IMR-90 (cell line): Measurements from ENCODE around the gene HSF2.

ENCODE experiments used
- CEBPB ChIP-seq: IDR thresholded peaks from 2 replicates; pipeline ENCODE4 v1.6.1; 2012; ENCODE audit warnings: low read depth, low read length, improper control_type of control experiment
- CHD1 ChIP-seq: IDR thresholded peaks from 2 replicates; pipeline ENCODE4 v1.6.1; 2012; ENCODE audit warnings: low read depth, low read length, improper control_type of control experiment
- CTCF ChIP-seq: conservative IDR thresholded peaks from 2 replicates; pipeline ENCODE4 v1.5.1; 2012; ENCODE audit warnings: mild to moderate bottlenecking, low read depth, low read length, improper control_type of control experiment
- ELK1 ChIP-seq: fragments of 150-350 bp; IDR thresholded peaks from 2 replicates; pipeline ENCODE4 v1.6.1; 2016; ENCODE audit warnings: low read depth, mild to moderate bottlenecking, low read length, moderate library complexity, borderline replicate concordance
- FOS ChIP-seq: fragments of 150-350 bp; IDR thresholded peaks from 2 replicates; pipeline ENCODE4 v1.6.1; 2016; ENCODE audit warnings: low read depth, low read length
- MAFK ChIP-seq: IDR thresholded peaks from 2 replicates; pipeline ENCODE4 v1.6.1; 2012; ENCODE audit warnings: low read depth, low read length, improper control_type of control experiment
- MXI1 ChIP-seq: IDR thresholded peaks from 2 replicates; pipeline ENCODE4 v1.6.1; 2012; ENCODE audit warnings: low read depth, mild to moderate bottlenecking, low read length, moderate library complexity, borderline replicate concordance
- NFE2L2 ChIP-seq: fragments of 150-350 bp; IDR thresholded peaks from 2 replicates; pipeline ENCODE4 v1.6.1; 2016; ENCODE audit warnings: low read depth, mild to moderate bottlenecking, low read length
- POLR2A ChIP-seq: IDR thresholded peaks from 2 replicates; pipeline ENCODE4 v1.6.1; 2012; ENCODE audit warnings: mild to moderate bottlenecking, low read depth, low read length
- RAD21 ChIP-seq: IDR thresholded peaks from 2 replicates; pipeline ENCODE4 v1.6.1; 2012; ENCODE audit warnings: low read length, improper control_type of control experiment
- RCOR1 ChIP-seq: IDR thresholded peaks from 2 replicates; pipeline ENCODE4 v1.6.1; 2012; ENCODE audit warnings: mild to moderate bottlenecking, low read length, improper control_type of control experiment; ENCODE audit not compliant: insufficient replicate concordance
- RFX5 ChIP-seq: IDR thresholded peaks from 2 replicates; pipeline ENCODE4 v1.8.0; 2012; ENCODE audit warnings: low read depth, mild to moderate bottlenecking, low read length, moderate library complexity
- SMC3 ChIP-seq: fragments of 150-350 bp; IDR thresholded peaks from 2 replicates; pipeline ENCODE4 v1.6.1; 2016; ENCODE audit warnings: low read depth, mild to moderate bottlenecking, antibody characterized with exemption, low read length, moderate library complexity
- USF2 ChIP-seq: fragments of 150-350 bp; IDR thresholded peaks from 2 replicates; pipeline ENCODE4 v1.6.1; 2017; ENCODE audit warnings: mild to moderate bottlenecking, antibody characterized with exemption, low read length, low read depth

GRCh38 chr6:122389704-122390372 lies 9.6 kb upstream of the HSF2 start:
- TF ChIP-seq CTCF (no peak), POLR2A (no peak), FOS (no peak), RAD21 (no peak), USF2 (no peak), CEBPB (no peak), RCOR1 (no peak), RFX5 (no peak), CHD1 (no peak), ELK1 (no peak), NFE2L2 (no peak), MAFK (no peak), SMC3 (no peak), MXI1 (no peak)
